Hematopoietic multipotent progenitor cell treated with erythropoietin and hydrocortisone succinate and interleukin-3 and kit ligand, for 15 days (in vitro differentiated cells): ENCODE results near the gene ADAMTSL3.
"Not testable (repeated sequence)": the region's sequence is repeated elsewhere in the genome, so short reads cannot be mapped to it uniquely, and the experiment has no call there.

ENCODE experiments used
- DNase-seq: peaks from one replicate; pipeline ENCODE4 v3.0.0-alpha.2; 2015; ENCODE audit warnings: low spot score

ADAMTSL3 gene

GRCh38 chr15:83746231-83746630, 92.3 kb downstream of the ADAMTSL3 start:
- no peak for DNase-seq

GRCh38 chr15:83747050-83747717, 93.3 kb downstream of the ADAMTSL3 start:
- no peak for DNase-seq

GRCh38 chr15:83747718-83748110, 93.8 kb downstream of the ADAMTSL3 start:
- no peak for DNase-seq

- no peak for DNase-seq
Observed at GRCh38 chr15:83753872-83754493, 100.1 kb downstream of the ADAMTSL3 start.

- DNase-seq = not testable (repeated sequence)
Observed at GRCh38 chr15:83757291-83757690, 103.4 kb downstream of the ADAMTSL3 start.

- no peak for DNase-seq
Observed at GRCh38 chr15:83762367-83762766, 108.4 kb downstream of the ADAMTSL3 start.

GRCh38 chr15:83764201-83764838, 110.4 kb downstream of the ADAMTSL3 start:
- no peak for DNase-seq

- DNase-seq = no peak
Observed at GRCh38 chr15:83766339-83766738, 112.4 kb downstream of the ADAMTSL3 start.

- no peak for DNase-seq
Observed at GRCh38 chr15:83767741-83768140, 113.8 kb downstream of the ADAMTSL3 start.

- DNase-seq = no peak
Observed at GRCh38 chr15:83769411-83769999, 115.6 kb downstream of the ADAMTSL3 start.

- no peak for DNase-seq
Observed at GRCh38 chr15:83775738-83776137, 121.8 kb downstream of the ADAMTSL3 start.

- DNase-seq = no peak
Observed at GRCh38 chr15:83776986-83777385, 123.1 kb downstream of the ADAMTSL3 start.

GRCh38 chr15:83783227-83783626, 129.3 kb downstream of the ADAMTSL3 start:
- no peak for DNase-seq

GRCh38 chr15:83784975-83785374, 131.1 kb downstream of the ADAMTSL3 start:
- DNase-seq = no peak

- DNase-seq = no peak
Observed at GRCh38 chr15:83786336-83786735, 132.4 kb downstream of the ADAMTSL3 start.

GRCh38 chr15:83793069-83793468, 139.1 kb downstream of the ADAMTSL3 start:
- DNase-seq = no peak

GRCh38 chr15:83794209-83794608, 140.3 kb downstream of the ADAMTSL3 start:
- DNase-seq = no peak

GRCh38 chr15:83809345-83809744, 155.4 kb downstream of the ADAMTSL3 start:
- DNase-seq = no peak

GRCh38 chr15:83810110-83810509, 156.2 kb downstream of the ADAMTSL3 start:
- DNase-seq = no peak

GRCh38 chr15:83813682-83814081, 159.8 kb downstream of the ADAMTSL3 start:
- no peak for DNase-seq

- DNase-seq = no peak
Observed at GRCh38 chr15:83815506-83815905, 161.6 kb downstream of the ADAMTSL3 start.

- DNase-seq = no peak
Observed at GRCh38 chr15:83816124-83816883, 162.4 kb downstream of the ADAMTSL3 start.
